SK-N-SH treated with all-trans-retinoic acid at 6 μM for 48 hours (cell line): ENCODE measurements around the gene PLCB1.
"Not testable (repeated sequence)": the region's sequence is repeated elsewhere in the genome, so short reads cannot be mapped to it uniquely, and the experiment has no call there.

Source experiments
- ARNTL ChIP-seq: fragments of 450-650 bp; formaldehyde crosslinking; IDR thresholded peaks from 2 replicates; pipeline ENCODE4 v1.5.0; 2020; ENCODE audit warnings: low read depth, mild to moderate bottlenecking, moderate library complexity, borderline replicate concordance
- ESRRG ChIP-seq: fragments of 250-450 bp; sonication (Bioruptor Pico); IDR thresholded peaks from 2 replicates; pipeline ENCODE4 v1.6.1; 2021; ENCODE audit warnings: mild to moderate bottlenecking
- GLIS3 ChIP-seq: fragments of 250-450 bp; sonication (Bioruptor Pico); IDR thresholded peaks from 2 replicates; pipeline ENCODE4 v1.5.0; 2020; ENCODE audit warnings: mild to moderate bottlenecking, moderate library complexity
- ISL1 ChIP-seq: fragments of 250-450 bp; sonication (Bioruptor Pico); IDR thresholded peaks from 2 replicates; pipeline ENCODE4 v2.1.2; 2022; ENCODE audit warnings: mild to moderate bottlenecking, moderate library complexity
- OSR1 ChIP-seq: fragments of 250-450 bp; sonication (Bioruptor Pico); IDR thresholded peaks from 2 replicates; pipeline ENCODE4 v1.8.0; 2022; ENCODE audit warnings: moderate library complexity, mild to moderate bottlenecking, inconsistent platforms
- POU6F1 ChIP-seq: fragments of 250-450 bp; sonication (Bioruptor Pico); IDR thresholded peaks from 2 replicates; pipeline ENCODE4 v1.8.0; 2021; ENCODE audit warnings: low read depth, mild to moderate bottlenecking, moderate library complexity, borderline replicate concordance
- RARB ChIP-seq: fragments of 250-450 bp; sonication (Bioruptor Pico); IDR thresholded peaks from 2 replicates; pipeline ENCODE4 v1.8.0; 2021; ENCODE audit warnings: mild to moderate bottlenecking, moderate library complexity
- TOX ChIP-seq: fragments of 250-450 bp; sonication (Bioruptor Pico); IDR thresholded peaks from 2 replicates; pipeline ENCODE4 v1.8.0; 2021; ENCODE audit warnings: mild to moderate bottlenecking, moderate library complexity, borderline replicate concordance
- TSHZ2 ChIP-seq: fragments of 250-450 bp; sonication (Bioruptor Pico); IDR thresholded peaks from 2 replicates; pipeline ENCODE4 v1.5.0; 2020; ENCODE audit warnings: mild to moderate bottlenecking, moderate library complexity
- ZFP30 ChIP-seq: fragments of 450-650 bp; formaldehyde crosslinking; IDR thresholded peaks from 2 replicates; pipeline ENCODE4 v1.5.0; 2022; ENCODE audit warnings: mild to moderate bottlenecking, moderate library complexity
- ZNF565 ChIP-seq: fragments of 450-650 bp; formaldehyde crosslinking; conservative IDR thresholded peaks from 2 replicates; pipeline ENCODE4 v1.5.0; 2020; ENCODE audit warnings: low read depth, mild to moderate bottlenecking, moderate library complexity
- TF ChIP-seq, protein P1 (sequence below): fragments of 250-450 bp; sonication (Bioruptor Pico); IDR thresholded peaks from 2 replicates; pipeline ENCODE4 v1.8.0; 2020; ENCODE audit warnings: mild to moderate bottlenecking, moderate library complexity, borderline replicate concordance
- TF ChIP-seq, protein P2 (sequence below): fragments of 250-450 bp; sonication (Bioruptor Pico); IDR thresholded peaks from 2 replicates; pipeline ENCODE4 v1.5.1; 2020; ENCODE audit warnings: low read depth, mild to moderate bottlenecking, moderate library complexity
- TF ChIP-seq, protein P3 (sequence below): fragments of 250-450 bp; sonication (Bioruptor Pico); IDR thresholded peaks from 2 replicates; pipeline ENCODE4 v1.5.1; 2021; ENCODE audit warnings: mild to moderate bottlenecking, moderate library complexity

DNA sequence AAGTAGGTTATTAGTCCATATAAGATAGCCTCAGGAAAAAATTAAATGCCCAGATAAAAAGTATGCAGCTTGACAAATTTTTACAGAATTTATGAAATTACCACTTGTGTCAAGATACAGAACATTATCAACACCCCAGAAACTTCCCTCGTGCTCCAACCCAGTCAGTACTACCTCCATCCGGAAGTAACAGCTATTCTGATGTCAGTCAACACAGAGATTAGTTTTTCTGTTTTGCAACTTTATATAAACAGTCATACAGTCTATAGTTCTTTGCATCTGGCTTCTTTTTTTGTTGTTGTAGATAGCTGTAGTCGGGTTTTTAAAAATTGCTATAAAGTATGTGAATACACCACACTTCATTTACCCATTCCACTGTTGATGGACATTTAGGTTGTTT is 721.1 kb downstream of the PLCB1 start:
- TF ChIP-seq ZNF565 (CRISPR knock-in tag); RARB (CRISPR knock-in tag); ARNTL (CRISPR knock-in tag); POU6F1; ISL1 (CRISPR knock-in tag); ZFP30 (CRISPR knock-in tag); OSR1 (CRISPR knock-in tag); TOX (CRISPR knock-in tag); TSHZ2 (CRISPR knock-in tag); ESRRG (CRISPR knock-in tag); GLIS3 (CRISPR knock-in tag): not testable (repeated sequence)
- TF ChIP-seq, protein P1, sequence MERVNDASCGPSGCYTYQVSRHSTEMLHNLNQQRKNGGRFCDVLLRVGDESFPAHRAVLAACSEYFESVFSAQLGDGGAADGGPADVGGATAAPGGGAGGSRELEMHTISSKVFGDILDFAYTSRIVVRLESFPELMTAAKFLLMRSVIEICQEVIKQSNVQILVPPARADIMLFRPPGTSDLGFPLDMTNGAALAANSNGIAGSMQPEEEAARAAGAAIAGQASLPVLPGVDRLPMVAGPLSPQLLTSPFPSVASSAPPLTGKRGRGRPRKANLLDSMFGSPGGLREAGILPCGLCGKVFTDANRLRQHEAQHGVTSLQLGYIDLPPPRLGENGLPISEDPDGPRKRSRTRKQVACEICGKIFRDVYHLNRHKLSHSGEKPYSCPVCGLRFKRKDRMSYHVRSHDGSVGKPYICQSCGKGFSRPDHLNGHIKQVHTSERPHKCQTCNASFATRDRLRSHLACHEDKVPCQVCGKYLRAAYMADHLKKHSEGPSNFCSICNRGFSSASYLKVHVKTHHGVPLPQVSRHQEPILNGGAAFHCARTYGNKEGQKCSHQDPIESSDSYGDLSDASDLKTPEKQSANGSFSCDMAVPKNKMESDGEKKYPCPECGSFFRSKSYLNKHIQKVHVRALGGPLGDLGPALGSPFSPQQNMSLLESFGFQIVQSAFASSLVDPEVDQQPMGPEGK (CRISPR knock-in tag) = not testable (repeated sequence)
- TF ChIP-seq, protein P2, sequence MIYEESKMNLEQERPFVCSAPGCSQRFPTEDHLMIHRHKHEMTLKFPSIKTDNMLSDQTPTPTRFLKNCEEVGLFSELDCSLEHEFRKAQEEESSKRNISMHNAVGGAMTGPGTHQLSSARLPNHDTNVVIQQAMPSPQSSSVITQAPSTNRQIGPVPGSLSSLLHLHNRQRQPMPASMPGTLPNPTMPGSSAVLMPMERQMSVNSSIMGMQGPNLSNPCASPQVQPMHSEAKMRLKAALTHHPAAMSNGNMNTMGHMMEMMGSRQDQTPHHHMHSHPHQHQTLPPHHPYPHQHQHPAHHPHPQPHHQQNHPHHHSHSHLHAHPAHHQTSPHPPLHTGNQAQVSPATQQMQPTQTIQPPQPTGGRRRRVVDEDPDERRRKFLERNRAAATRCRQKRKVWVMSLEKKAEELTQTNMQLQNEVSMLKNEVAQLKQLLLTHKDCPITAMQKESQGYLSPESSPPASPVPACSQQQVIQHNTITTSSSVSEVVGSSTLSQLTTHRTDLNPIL (CRISPR knock-in tag) = not testable (repeated sequence)
- TF ChIP-seq, protein P3, sequence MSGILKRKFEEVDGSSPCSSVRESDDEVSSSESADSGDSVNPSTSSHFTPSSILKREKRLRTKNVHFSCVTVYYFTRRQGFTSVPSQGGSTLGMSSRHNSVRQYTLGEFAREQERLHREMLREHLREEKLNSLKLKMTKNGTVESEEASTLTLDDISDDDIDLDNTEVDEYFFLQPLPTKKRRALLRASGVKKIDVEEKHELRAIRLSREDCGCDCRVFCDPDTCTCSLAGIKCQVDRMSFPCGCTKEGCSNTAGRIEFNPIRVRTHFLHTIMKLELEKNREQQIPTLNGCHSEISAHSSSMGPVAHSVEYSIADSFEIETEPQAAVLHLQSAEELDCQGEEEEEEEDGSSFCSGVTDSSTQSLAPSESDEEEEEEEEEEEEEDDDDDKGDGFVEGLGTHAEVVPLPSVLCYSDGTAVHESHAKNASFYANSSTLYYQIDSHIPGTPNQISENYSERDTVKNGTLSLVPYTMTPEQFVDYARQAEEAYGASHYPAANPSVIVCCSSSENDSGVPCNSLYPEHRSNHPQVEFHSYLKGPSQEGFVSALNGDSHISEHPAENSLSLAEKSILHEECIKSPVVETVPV (CRISPR knock-in tag) = not testable (repeated sequence)
